Measurements from ENCODE around the gene ADCY9. TPM values are rescaled to one million over a fixed set of nuclear protein-coding genes. Genes with fewer than 3 reads are reported as not detected.

The ADCY9 gene
- total RNA-seq, 1 experiment from 2014 or later: 7.1 TPM

DNA sequence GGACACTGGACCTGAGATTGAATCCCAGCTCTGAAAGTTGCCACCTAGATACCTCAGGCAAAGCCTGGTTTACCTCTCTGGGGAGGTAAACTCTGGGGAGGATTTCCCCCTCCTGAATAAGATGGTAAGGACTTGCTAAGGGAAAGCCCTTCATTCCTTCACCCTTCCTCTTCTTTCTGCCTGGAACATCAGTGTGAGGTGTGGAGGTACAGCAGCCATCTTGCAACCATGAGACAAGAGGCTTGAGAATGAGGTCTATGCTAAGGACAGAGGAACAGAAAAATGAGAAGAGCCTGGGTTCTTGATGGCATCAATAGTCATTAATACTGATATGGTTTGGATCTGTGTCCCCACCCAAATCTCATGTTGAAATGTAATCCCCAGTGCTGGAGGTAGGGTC, 23.7 kb upstream of the ADCY9 start:
- H3K9me3 Mint-ChIP-seq (ENCODE audit: low read depth, unreplicated experiment): no peaks in the 10 kb centered on the region
- peaks cover 17% of the 10 kb centered on the region for H3K4me1 Mint-ChIP-seq (ENCODE audit: low read depth, unreplicated experiment)
- intact Hi-C loops (cut with micrococcal nuclease; ENCODE audit: unreplicated experiment): no loop called here
- CTCF ChIA-PET: no interaction called here
- peaks cover 12% of the 10 kb centered on the region for H3K36me3 Mint-ChIP-seq (ENCODE audit: insufficient read depth, unreplicated experiment)
- TF ChIP-seq, protein P1, sequence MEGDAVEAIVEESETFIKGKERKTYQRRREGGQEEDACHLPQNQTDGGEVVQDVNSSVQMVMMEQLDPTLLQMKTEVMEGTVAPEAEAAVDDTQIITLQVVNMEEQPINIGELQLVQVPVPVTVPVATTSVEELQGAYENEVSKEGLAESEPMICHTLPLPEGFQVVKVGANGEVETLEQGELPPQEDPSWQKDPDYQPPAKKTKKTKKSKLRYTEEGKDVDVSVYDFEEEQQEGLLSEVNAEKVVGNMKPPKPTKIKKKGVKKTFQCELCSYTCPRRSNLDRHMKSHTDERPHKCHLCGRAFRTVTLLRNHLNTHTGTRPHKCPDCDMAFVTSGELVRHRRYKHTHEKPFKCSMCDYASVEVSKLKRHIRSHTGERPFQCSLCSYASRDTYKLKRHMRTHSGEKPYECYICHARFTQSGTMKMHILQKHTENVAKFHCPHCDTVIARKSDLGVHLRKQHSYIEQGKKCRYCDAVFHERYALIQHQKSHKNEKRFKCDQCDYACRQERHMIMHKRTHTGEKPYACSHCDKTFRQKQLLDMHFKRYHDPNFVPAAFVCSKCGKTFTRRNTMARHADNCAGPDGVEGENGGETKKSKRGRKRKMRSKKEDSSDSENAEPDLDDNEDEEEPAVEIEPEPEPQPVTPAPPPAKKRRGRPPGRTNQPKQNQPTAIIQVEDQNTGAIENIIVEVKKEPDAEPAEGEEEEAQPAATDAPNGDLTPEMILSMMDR (IDR thresholded peaks at IDR 0.05; ENCODE audit: unreplicated experiment): no peak
- no peaks in the 10 kb centered on the region for H3K27me3 Mint-ChIP-seq (ENCODE audit: unreplicated experiment)
- no peak for DNase-seq
- H3K27ac Mint-ChIP-seq (ENCODE audit: unreplicated experiment): no peak overlapping the region
- H3K4me3 Mint-ChIP-seq (ENCODE audit: low read depth, unreplicated experiment): no peak overlapping the region
- no TSS peak for BruUV-seq (replicated peaks)

DNA sequence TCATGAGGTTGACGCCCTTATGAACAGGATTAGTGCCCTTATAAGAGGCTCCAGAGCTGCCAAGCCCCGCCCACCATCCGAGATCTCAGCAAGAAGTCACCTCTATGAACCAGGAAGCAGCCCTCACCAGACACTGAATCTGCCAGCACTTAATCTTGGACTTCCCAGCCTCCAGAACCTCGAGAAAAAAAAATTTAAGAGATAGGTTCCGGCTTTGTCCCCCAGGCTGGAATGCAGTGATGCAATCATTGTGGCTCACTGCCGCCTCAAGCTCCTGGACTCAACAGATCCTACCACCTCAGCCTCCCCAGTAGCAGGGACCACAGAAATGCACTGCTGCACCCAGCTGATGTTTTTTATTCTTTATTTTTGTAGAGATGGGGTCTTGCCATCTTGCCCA, 22.5 kb upstream of the ADCY9 start:
- intact Hi-C loops (cut with micrococcal nuclease; ENCODE audit: unreplicated experiment): no loop called here
- CTCF ChIA-PET: no interaction called here
- Mint-ChIP-seq H3K27me3 (ENCODE audit: unreplicated experiment) (no peaks in the 10 kb centered on the region), H3K4me3 (ENCODE audit: low read depth, unreplicated experiment) (no peak overlapping the region), H3K9me3 (ENCODE audit: low read depth, unreplicated experiment) (no peaks in the 10 kb centered on the region), H3K4me1 (ENCODE audit: low read depth, unreplicated experiment) (peaks cover 17% of the 10 kb centered on the region), H3K36me3 (ENCODE audit: insufficient read depth, unreplicated experiment) (peaks cover 12% of the 10 kb centered on the region), H3K27ac (ENCODE audit: unreplicated experiment) (no peak overlapping the region)
- TF ChIP-seq, protein P1 (IDR thresholded peaks at IDR 0.05; ENCODE audit: unreplicated experiment): no peak
- DNase-seq: no peak
- no TSS peak for BruUV-seq (replicated peaks)

DNA sequence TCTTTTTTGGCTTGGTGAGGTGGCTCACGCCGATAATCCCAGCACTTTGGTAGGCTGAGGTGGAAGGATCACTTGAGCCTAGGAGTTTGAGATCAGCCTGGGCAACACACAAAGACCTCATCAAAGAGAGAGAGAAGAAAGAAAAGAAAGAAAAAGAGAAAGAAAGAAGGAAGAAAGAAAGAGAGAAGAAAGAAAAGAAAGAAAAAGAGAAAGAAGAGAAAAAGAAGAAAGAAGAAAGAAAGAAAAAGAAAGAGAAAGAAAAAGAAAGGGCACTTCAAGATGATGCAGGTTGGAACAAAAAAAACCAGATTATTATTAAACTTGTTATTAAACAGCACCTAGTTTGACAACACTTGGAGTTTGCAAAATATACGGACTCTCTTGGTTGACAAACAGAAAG, 21.2 kb upstream of the ADCY9 start:
- intact Hi-C loops (cut with micrococcal nuclease; ENCODE audit: unreplicated experiment): no loop called here
- Mint-ChIP-seq H3K27ac (ENCODE audit: unreplicated experiment) (no peak overlapping the region), H3K4me1 (ENCODE audit: low read depth, unreplicated experiment) (peaks cover 17% of the 10 kb centered on the region), H3K27me3 (ENCODE audit: unreplicated experiment) (no peaks in the 10 kb centered on the region), H3K4me3 (ENCODE audit: low read depth, unreplicated experiment) (no peak overlapping the region), H3K36me3 (ENCODE audit: insufficient read depth, unreplicated experiment) (peaks cover 12% of the 10 kb centered on the region), H3K9me3 (ENCODE audit: low read depth, unreplicated experiment) (no peaks in the 10 kb centered on the region)
- TF ChIP-seq, protein P1 (IDR thresholded peaks at IDR 0.05; ENCODE audit: unreplicated experiment): no peak
- CTCF ChIA-PET: no interaction called here
- no TSS peak for BruUV-seq (replicated peaks)
- DNase-seq: no peak

DNA sequence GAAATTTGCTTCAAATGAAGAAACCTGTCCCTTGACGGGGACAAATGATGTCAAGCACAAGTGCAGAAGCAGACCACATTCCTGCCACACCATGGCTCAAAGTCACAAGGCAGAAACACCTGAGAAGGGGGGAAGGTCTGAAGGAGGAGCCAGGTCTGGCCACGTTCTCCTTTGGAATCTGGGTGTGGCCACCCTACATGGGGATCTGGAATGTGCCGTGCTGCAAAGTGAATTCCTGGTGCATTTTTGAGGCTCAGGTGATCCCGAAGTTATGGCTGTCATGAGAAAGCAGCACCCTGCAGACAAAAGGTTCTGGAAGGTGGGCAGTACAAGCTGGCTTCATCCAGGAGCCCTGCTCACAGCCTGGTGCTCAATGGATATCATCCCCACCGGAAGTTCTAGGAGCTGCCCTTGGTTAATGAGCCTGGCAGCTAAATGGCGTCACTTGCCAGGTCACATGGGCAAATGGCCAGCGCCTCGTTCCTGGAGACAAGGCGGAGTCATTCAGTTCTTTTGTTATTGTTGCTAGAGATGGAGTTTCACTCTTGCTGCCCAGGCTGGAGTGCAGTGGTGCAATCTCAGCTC, 20.1 kb upstream of the ADCY9 start:
- H3K36me3 Mint-ChIP-seq (ENCODE audit: insufficient read depth, unreplicated experiment): peaks cover 12% of the 10 kb centered on the region
- TF ChIP-seq, protein P1 (IDR thresholded peaks at IDR 0.05; ENCODE audit: unreplicated experiment): peak; percentile 23
- intact Hi-C loops (cut with micrococcal nuclease; ENCODE audit: unreplicated experiment): no loop called here
- BruUV-seq (replicated peaks): no TSS peak
- CTCF ChIA-PET: interaction anchor here (0.6 to 1.0 kb wide), 4 partner anchors 38 to 122 kb away, joined by 3 to 8 read pairs (median 4); no protein-coding TSS in a partner anchor
- peaks cover 17% of the 10 kb centered on the region for H3K4me1 Mint-ChIP-seq (ENCODE audit: low read depth, unreplicated experiment)
- H3K4me3 Mint-ChIP-seq (ENCODE audit: low read depth, unreplicated experiment): peak overlapping the region; percentile 43
- DNase-seq: peak; percentile 84
- H3K27me3 Mint-ChIP-seq (ENCODE audit: unreplicated experiment): peaks cover 2% of the 10 kb centered on the region
- peak overlapping the region; percentile 78 for H3K27ac Mint-ChIP-seq (ENCODE audit: unreplicated experiment)
- no peaks in the 10 kb centered on the region for H3K9me3 Mint-ChIP-seq (ENCODE audit: low read depth, unreplicated experiment)
